ENCODE data around the gene SH3TC1. TPM values are rescaled to one million over a fixed set of nuclear protein-coding genes. Genes with fewer than 3 reads are reported as not detected.

SH3TC1 gene
- total and polyA plus RNA-seq, 2 of the 8 experiments (the other 6 are each of a cell fraction or from before 2014, with no cell fraction given), result 0.15 TPM; not detected in 1

DNA sequence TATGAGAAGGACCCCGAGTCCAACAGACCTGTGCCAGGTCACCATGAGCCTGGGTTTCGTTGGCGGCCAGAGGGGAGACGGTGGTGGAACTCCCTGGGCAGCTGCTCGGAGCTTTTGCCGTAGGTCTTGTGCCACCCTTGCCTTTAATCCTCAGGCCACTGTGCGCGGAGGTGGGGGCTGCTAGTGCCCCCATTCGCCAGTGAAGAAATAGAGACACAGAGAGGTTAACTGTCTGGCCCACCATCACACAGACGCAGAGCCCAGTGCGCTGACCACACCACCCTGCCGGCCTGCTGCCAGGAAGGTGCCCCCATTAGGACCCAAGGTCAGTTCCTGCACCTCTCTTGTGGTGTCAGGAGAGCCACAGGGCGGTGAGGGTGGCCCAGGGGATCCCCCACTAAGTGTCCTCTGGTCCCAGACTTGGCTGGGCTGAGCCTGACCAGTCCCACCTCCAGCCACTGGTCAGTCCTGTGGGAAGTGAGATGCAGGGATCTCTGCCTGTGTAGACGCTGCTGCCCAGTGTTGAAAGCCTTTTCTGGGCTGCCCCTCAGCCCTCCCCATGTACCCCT, 42.2 kb downstream of the SH3TC1 start:
- no peak overlapping the region for H2BK12ac ChIP-seq (ENCODE audit: low read depth, low read length)
- CTCF ChIA-PET (ENCODE audit: partially characterized antibody), result interaction anchor here (0.7 to 4.4 kb wide), 18 partner anchors 9 to 195 kb away, joined by 3 to 33 read pairs (median 4); partner anchors contain the start of gene SH3TC1
- H3K4me3 ChIP-seq (ENCODE audit: extremely low read depth in 1 of 4, insufficient read depth in 2 of 4, low read depth in 3 of 4, low read length in 4 of 4), result no peak overlapping the region
- H3K36me3 ChIP-seq (ENCODE audit: control insufficient read depth in 2 of 4, insufficient read depth in 4 of 4, low read length in 3 of 4), result no peaks in the 10 kb centered on the region; a peak in 1 of 8 replicates
- POLR2A ChIA-PET (ENCODE audit: partially characterized antibody), result no interaction called here
- no peak overlapping the region for H3K9ac ChIP-seq (replicated peaks in 1 of 4; ENCODE audit: extremely low read depth in 1 of 4, low read depth in 3 of 4, low read length in 3 of 4)
- H4K91ac ChIP-seq (replicated peaks; ENCODE audit: insufficient read length, low read length), result peak overlapping the region; percentile 40
- FAIRE-seq (no peak), DNase-seq (ENCODE audit: low read depth in 1 of 2, low spot score in 2 of 2) (no peak)
- no peak overlapping the region for H3K4ac ChIP-seq (replicated peaks; ENCODE audit: insufficient read length, low read depth, low read length)
- H2BK15ac ChIP-seq (ENCODE audit: low read length), result no peak overlapping the region
- H3K79me2 ChIP-seq (ENCODE audit: control insufficient read depth in 1 of 2, insufficient read depth in 2 of 2, low read length in 2 of 2), result no peaks in the 10 kb centered on the region
- H3K4me1 ChIP-seq (replicated peaks in 1 of 4; ENCODE audit: control insufficient read depth in 3 of 4, insufficient read depth in 4 of 4, low read length in 3 of 4), result peaks cover 0 to 8% (median 3%) of the 10 kb centered on the region in 4 experiments; a peak in 6 of 7 replicates
- H4K5ac ChIP-seq (ENCODE audit: insufficient read length, low read depth, low read length), result no peak overlapping the region
- TF ChIP-seq NANOG (IDR thresholded peaks at IDR 0.05; ENCODE audit: insufficient read depth, low read depth, low read length, poor library complexity, severe bottlenecking) (no peak), TCF12 (IDR thresholded peaks at IDR 0.05; ENCODE audit: low read depth, low read length) (no peak), SP4 (IDR thresholded peaks at IDR 0.05; ENCODE audit: low read length) (no peak), RNF2 (IDR thresholded peaks at IDR 0.05; ENCODE audit: borderline replicate concordance, low read depth, low read length, missing control alignments, poor library complexity, severe bottlenecking) (no peak), RXRA (IDR thresholded peaks at IDR 0.05; ENCODE audit: insufficient read depth, low read depth, low read length) (no peak), SRF (IDR thresholded peaks at IDR 0.05; ENCODE audit: low read depth, low read length) (no peak), TAF1 (IDR thresholded peaks at IDR 0.05; ENCODE audit: low read depth, low read length) (no peak), GABPA (IDR thresholded peaks at IDR 0.05; ENCODE audit: borderline replicate concordance, insufficient read depth, low read length) (no peak), JUND (IDR thresholded peaks at IDR 0.05; ENCODE audit: low read length) (no peak), CREB1 (IDR thresholded peaks at IDR 0.05) (no peak)
- TF ChIP-seq, protein P1, sequence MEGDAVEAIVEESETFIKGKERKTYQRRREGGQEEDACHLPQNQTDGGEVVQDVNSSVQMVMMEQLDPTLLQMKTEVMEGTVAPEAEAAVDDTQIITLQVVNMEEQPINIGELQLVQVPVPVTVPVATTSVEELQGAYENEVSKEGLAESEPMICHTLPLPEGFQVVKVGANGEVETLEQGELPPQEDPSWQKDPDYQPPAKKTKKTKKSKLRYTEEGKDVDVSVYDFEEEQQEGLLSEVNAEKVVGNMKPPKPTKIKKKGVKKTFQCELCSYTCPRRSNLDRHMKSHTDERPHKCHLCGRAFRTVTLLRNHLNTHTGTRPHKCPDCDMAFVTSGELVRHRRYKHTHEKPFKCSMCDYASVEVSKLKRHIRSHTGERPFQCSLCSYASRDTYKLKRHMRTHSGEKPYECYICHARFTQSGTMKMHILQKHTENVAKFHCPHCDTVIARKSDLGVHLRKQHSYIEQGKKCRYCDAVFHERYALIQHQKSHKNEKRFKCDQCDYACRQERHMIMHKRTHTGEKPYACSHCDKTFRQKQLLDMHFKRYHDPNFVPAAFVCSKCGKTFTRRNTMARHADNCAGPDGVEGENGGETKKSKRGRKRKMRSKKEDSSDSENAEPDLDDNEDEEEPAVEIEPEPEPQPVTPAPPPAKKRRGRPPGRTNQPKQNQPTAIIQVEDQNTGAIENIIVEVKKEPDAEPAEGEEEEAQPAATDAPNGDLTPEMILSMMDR (IDR thresholded peaks at IDR 0.05; ENCODE audit: control extremely low read depth in 1 of 3, insufficient read depth in 1 of 3, low read depth in 1 of 3, low read length in 3 of 3), result no peak
- H3K14ac ChIP-seq (ENCODE audit: insufficient read length), result no peak overlapping the region
- no peak overlapping the region for H2AFZ ChIP-seq (ENCODE audit: low read length)
- no peaks in the 10 kb centered on the region for H3K9me3 ChIP-seq (ENCODE audit: insufficient read depth in 2 of 2, low read depth in 1 of 2, low read length in 1 of 2)
- H3K27ac ChIP-seq (ENCODE audit: low read depth, low read length), result no peak overlapping the region
- no peak overlapping the region for H2BK120ac ChIP-seq (replicated peaks; ENCODE audit: low read depth, low read length)
- H3K56ac ChIP-seq (replicated peaks; ENCODE audit: insufficient read length, low read depth, low read length), result no peak overlapping the region
- no peaks in the 10 kb centered on the region for H3K23me2 ChIP-seq (ENCODE audit: low read depth, low read length)
- no peak overlapping the region for H3K23ac ChIP-seq (ENCODE audit: insufficient read length)
- H3K4me2 ChIP-seq (ENCODE audit: insufficient read depth in 1 of 2, low read depth in 2 of 2, low read length in 2 of 2), result no peak overlapping the region
- H2AK5ac ChIP-seq (ENCODE audit: low read depth, low read length), result no peak overlapping the region
- H3K18ac ChIP-seq (ENCODE audit: extremely low read depth, low read length), result no peak overlapping the region
- peaks cover 3% of the 10 kb centered on the region; the same call in 1 of the 2 replicates for H3K79me1 ChIP-seq (ENCODE audit: low read depth, low read length)
- peaks cover 0 to 5% of the 10 kb centered on the region in 2 experiments for H4K20me1 ChIP-seq (replicated peaks in 1 of 2; ENCODE audit: control insufficient read depth in 1 of 2, insufficient read depth in 2 of 2, low read length in 2 of 2)
- H4K8ac ChIP-seq (ENCODE audit: extremely low read depth, insufficient read depth, low read length), result no peak overlapping the region; the same call in 1 of the 2 replicates
- no peaks in the 10 kb centered on the region for H3K27me3 ChIP-seq (replicated peaks in 1 of 4; ENCODE audit: control insufficient read depth in 3 of 4, extremely low read depth in 1 of 4, insufficient read depth in 3 of 4, low read length in 3 of 4)
- no peak overlapping the region for H2BK5ac ChIP-seq (ENCODE audit: low read depth, low read length)
- H2BK20ac ChIP-seq (ENCODE audit: low read length), result no peak overlapping the region
- 86% methylated on average over 14 of the region's 14 CpGs; no CpG with 5 or more reads in 1 of the 2 experiments for WGBS, 2 experiments (ENCODE audit: extremely low coverage in 1 of 2, insufficient coverage in 1 of 2, insufficient read length in 1 of 2, insufficient replicate concordance in 2 of 2, low coverage in 1 of 2, low lambda C conversion rate in 2 of 2, missing lambda C conversion rate in 1 of 2)
